Measurements from ENCODE around the gene TLE2.

GRCh38 chr19:3034406-3034655, 5.3 kb upstream of the TLE2 start:
- no peak for TF ChIP-seq CTCF (conservative IDR thresholded peaks at IDR 0.05; ENCODE audit: low read length)
- TF ChIP-seq EZH2phosphoT487 (IDR thresholded peaks at IDR 0.05; ENCODE audit: borderline replicate concordance, low read depth, low read length), result no peak
